Measurements from ENCODE around the gene CCDC15. TPM values are rescaled to one million over a fixed set of nuclear protein-coding genes. Genes with fewer than 3 reads are reported as not detected.

Gene CCDC15
- total RNA-seq, 2 experiments from 2014 or later, result 5.6 to 9.4 TPM

- H3K27me3 Mint-ChIP-seq, result no peaks in the 10 kb centered on the region
- no peaks in the 10 kb centered on the region for H3K36me3 Mint-ChIP-seq
- no peak overlapping the region for H3K4me3 Mint-ChIP-seq
- DNase-seq (no peak), ATAC-seq (no peak)
- no peaks in the 10 kb centered on the region for H3K4me1 Mint-ChIP-seq
- CTCF ChIA-PET, result interaction anchor here (1.0 to 1.5 kb wide), 3 partner anchors 12 to 267 kb away, joined by 3 to 4 read pairs (median 3); no protein-coding TSS in a partner anchor
- no peak overlapping the region for H3K27ac Mint-ChIP-seq
- H3K9me3 Mint-ChIP-seq (ENCODE audit: low read depth), result no peaks in the 10 kb centered on the region
Measured at GRCh38 chr11:125079151-125079877, 125.3 kb downstream of the CCDC15 start.

GRCh38 chr11:125079878-125080530 is 126.0 kb downstream of the CCDC15 start:
- H3K4me1 Mint-ChIP-seq, result no peaks in the 10 kb centered on the region
- CTCF ChIA-PET, result no interaction called here
- no peak overlapping the region for H3K27ac Mint-ChIP-seq
- ATAC-seq (no peak), DNase-seq (no peak)
- no peak overlapping the region for H3K4me3 Mint-ChIP-seq
- no peaks in the 10 kb centered on the region for H3K9me3 Mint-ChIP-seq (ENCODE audit: low read depth)
- H3K27me3 Mint-ChIP-seq, result no peaks in the 10 kb centered on the region
- no peaks in the 10 kb centered on the region for H3K36me3 Mint-ChIP-seq

- H3K4me3 Mint-ChIP-seq, result no peak overlapping the region
- no peaks in the 10 kb centered on the region for H3K9me3 Mint-ChIP-seq (ENCODE audit: low read depth)
- CTCF ChIA-PET, result no interaction called here
- H3K27ac Mint-ChIP-seq, result no peak overlapping the region
- ATAC-seq, result no peak
- H3K4me1 Mint-ChIP-seq, result no peaks in the 10 kb centered on the region
- peak; percentile 14 for DNase-seq
- H3K36me3 Mint-ChIP-seq, result no peaks in the 10 kb centered on the region
- H3K27me3 Mint-ChIP-seq, result no peaks in the 10 kb centered on the region
Measured at GRCh38 chr11:125080531-125080911, 126.5 kb downstream of the CCDC15 start.

- H3K4me3 Mint-ChIP-seq, result no peak overlapping the region
- CTCF ChIA-PET, result interaction anchor here (2.0 kb wide), 1 partner anchor 10 kb away, joined by 7 read pairs; no protein-coding TSS in a partner anchor
- no peaks in the 10 kb centered on the region for H3K36me3 Mint-ChIP-seq
- H3K4me1 Mint-ChIP-seq, result no peaks in the 10 kb centered on the region
- no peaks in the 10 kb centered on the region for H3K27me3 Mint-ChIP-seq
- H3K9me3 Mint-ChIP-seq (ENCODE audit: low read depth), result no peaks in the 10 kb centered on the region
- H3K27ac Mint-ChIP-seq, result no peak overlapping the region
- no peak for ATAC-seq
- peak; percentile 31 for DNase-seq
Measured at GRCh38 chr11:125081098-125081798, 127.2 kb downstream of the CCDC15 start.

GRCh38 chr11:125082040-125082439 is 128.0 kb downstream of the CCDC15 start:
- Mint-ChIP-seq H3K36me3 (no peaks in the 10 kb centered on the region), H3K27me3 (no peaks in the 10 kb centered on the region)

GRCh38 chr11:125082611-125083311 is 128.8 kb downstream of the CCDC15 start:
- peak; percentile 34 for DNase-seq
- H3K27ac Mint-ChIP-seq, result no peak overlapping the region
- H3K4me1 Mint-ChIP-seq, result no peaks in the 10 kb centered on the region
- CTCF ChIA-PET, result interaction anchor here (1.1 to 2.0 kb wide), 3 partner anchors 9 to 206 kb away, joined by 3 to 7 read pairs (median 5); no protein-coding TSS in a partner anchor
- H3K9me3 Mint-ChIP-seq (ENCODE audit: low read depth), result no peaks in the 10 kb centered on the region
- H3K4me3 Mint-ChIP-seq, result no peak overlapping the region
- no peaks in the 10 kb centered on the region for H3K36me3 Mint-ChIP-seq
- no peaks in the 10 kb centered on the region for H3K27me3 Mint-ChIP-seq
- ATAC-seq, result no peak

More at GRCh38 chr11:125082040-125082439, 128.0 kb downstream of the CCDC15 start:
- peak; percentile 18 for DNase-seq
- CTCF ChIA-PET, result interaction anchor here (1.4 to 2.0 kb wide), 2 partner anchors 9 to 60 kb away, joined by 5 to 7 read pairs; no protein-coding TSS in a partner anchor
- no peaks in the 10 kb centered on the region for H3K9me3 Mint-ChIP-seq (ENCODE audit: low read depth)
- H3K4me3 Mint-ChIP-seq, result no peak overlapping the region
- no peak for ATAC-seq
- H3K27ac Mint-ChIP-seq, result no peak overlapping the region
- no peaks in the 10 kb centered on the region for H3K4me1 Mint-ChIP-seq

- no peaks in the 10 kb centered on the region for H3K27me3 Mint-ChIP-seq
- DNase-seq (peak; percentile 11), ATAC-seq (no peak)
- CTCF ChIA-PET, result interaction anchor here (1.1 to 1.4 kb wide), 2 partner anchors 58 to 207 kb away, joined by 3 to 5 read pairs; no protein-coding TSS in a partner anchor
- no peaks in the 10 kb centered on the region for H3K4me1 Mint-ChIP-seq
- H3K27ac Mint-ChIP-seq, result no peak overlapping the region
- H3K9me3 Mint-ChIP-seq (ENCODE audit: low read depth), result no peaks in the 10 kb centered on the region
- H3K36me3 Mint-ChIP-seq, result no peaks in the 10 kb centered on the region
- no peak overlapping the region for H3K4me3 Mint-ChIP-seq
Measured at GRCh38 chr11:125083312-125084056, 129.5 kb downstream of the CCDC15 start.

- H3K27ac Mint-ChIP-seq, result no peak overlapping the region
- no peaks in the 10 kb centered on the region for H3K4me1 Mint-ChIP-seq
- CTCF ChIA-PET, result no interaction called here
- no peaks in the 10 kb centered on the region for H3K27me3 Mint-ChIP-seq
- no peak for ATAC-seq
- peak; percentile 33 for DNase-seq
- no peak overlapping the region for H3K4me3 Mint-ChIP-seq
- H3K9me3 Mint-ChIP-seq (ENCODE audit: low read depth), result no peaks in the 10 kb centered on the region
- no peaks in the 10 kb centered on the region for H3K36me3 Mint-ChIP-seq
Measured at GRCh38 chr11:125084057-125084416, 130.0 kb downstream of the CCDC15 start.

GRCh38 chr11:125084761-125085231 is 130.8 kb downstream of the CCDC15 start:
- H3K36me3 Mint-ChIP-seq, result no peaks in the 10 kb centered on the region
- DNase-seq (peak; percentile 31), ATAC-seq (no peak)
- no peaks in the 10 kb centered on the region for H3K27me3 Mint-ChIP-seq
- CTCF ChIA-PET, result no interaction called here
- no peak overlapping the region for H3K27ac Mint-ChIP-seq
- no peak overlapping the region for H3K4me3 Mint-ChIP-seq
- no peaks in the 10 kb centered on the region for H3K9me3 Mint-ChIP-seq (ENCODE audit: low read depth)
- H3K4me1 Mint-ChIP-seq, result no peaks in the 10 kb centered on the region

GRCh38 chr11:125085301-125086081 is 131.5 kb downstream of the CCDC15 start:
- H3K4me3 Mint-ChIP-seq, result no peak overlapping the region
- ATAC-seq (no peak), DNase-seq (peak; percentile 32)
- H3K27me3 Mint-ChIP-seq, result no peaks in the 10 kb centered on the region
- no peak overlapping the region for H3K27ac Mint-ChIP-seq
- no peaks in the 10 kb centered on the region for H3K9me3 Mint-ChIP-seq (ENCODE audit: low read depth)
- CTCF ChIA-PET, result no interaction called here
- no peaks in the 10 kb centered on the region for H3K36me3 Mint-ChIP-seq
- H3K4me1 Mint-ChIP-seq, result no peaks in the 10 kb centered on the region

GRCh38 chr11:125086633-125087296 is 132.8 kb downstream of the CCDC15 start:
- H3K27ac Mint-ChIP-seq, result no peak overlapping the region
- CTCF ChIA-PET, result no interaction called here
- H3K4me1 Mint-ChIP-seq, result peaks cover 2% of the 10 kb centered on the region
- no peaks in the 10 kb centered on the region for H3K9me3 Mint-ChIP-seq (ENCODE audit: low read depth)
- no peak overlapping the region for H3K4me3 Mint-ChIP-seq
- H3K27me3 Mint-ChIP-seq, result no peaks in the 10 kb centered on the region
- ATAC-seq, result no peak
- no peak for DNase-seq
- H3K36me3 Mint-ChIP-seq, result no peaks in the 10 kb centered on the region

GRCh38 chr11:125088123-125088522 is 134.1 kb downstream of the CCDC15 start:
- Mint-ChIP-seq H3K36me3 (no peaks in the 10 kb centered on the region), H3K4me1 (peaks cover 2% of the 10 kb centered on the region), H3K27me3 (no peaks in the 10 kb centered on the region), H3K27ac (no peak overlapping the region), H3K9me3 (ENCODE audit: low read depth) (no peaks in the 10 kb centered on the region), H3K4me3 (no peak overlapping the region)
- CTCF ChIA-PET, result no interaction called here
- DNase-seq (no peak), ATAC-seq (no peak)

All from activated CD8-positive, alpha-beta memory T cell treated with anti-CD3 and anti-CD28 coated beads, Interleukin-2, amount 10 ng/mL, durations not matched to agents 7 days and 5 days (primary cell).